Measurements from ENCODE around the gene PRKN. TPM values are rescaled to one million over a fixed set of nuclear protein-coding genes. Genes with fewer than 3 reads are reported as not detected.

The PRKN gene
- total RNA-seq, 1 donor from 2014 or later: 5.7 TPM

- H3K27me3 Mint-ChIP-seq (ENCODE audit: low read depth): no peaks in the 10 kb centered on the region
- no peak for DNase-seq (ENCODE audit: low spot score)
- peaks cover 4% of the 10 kb centered on the region for H3K36me3 Mint-ChIP-seq (ENCODE audit: low read depth)
- peaks cover 23% of the 10 kb centered on the region for H3K4me1 Mint-ChIP-seq (ENCODE audit: low read depth)
- H3K9me3 Mint-ChIP-seq (ENCODE audit: low read depth): peaks cover 11% of the 10 kb centered on the region
- TF ChIP-seq, protein P1, sequence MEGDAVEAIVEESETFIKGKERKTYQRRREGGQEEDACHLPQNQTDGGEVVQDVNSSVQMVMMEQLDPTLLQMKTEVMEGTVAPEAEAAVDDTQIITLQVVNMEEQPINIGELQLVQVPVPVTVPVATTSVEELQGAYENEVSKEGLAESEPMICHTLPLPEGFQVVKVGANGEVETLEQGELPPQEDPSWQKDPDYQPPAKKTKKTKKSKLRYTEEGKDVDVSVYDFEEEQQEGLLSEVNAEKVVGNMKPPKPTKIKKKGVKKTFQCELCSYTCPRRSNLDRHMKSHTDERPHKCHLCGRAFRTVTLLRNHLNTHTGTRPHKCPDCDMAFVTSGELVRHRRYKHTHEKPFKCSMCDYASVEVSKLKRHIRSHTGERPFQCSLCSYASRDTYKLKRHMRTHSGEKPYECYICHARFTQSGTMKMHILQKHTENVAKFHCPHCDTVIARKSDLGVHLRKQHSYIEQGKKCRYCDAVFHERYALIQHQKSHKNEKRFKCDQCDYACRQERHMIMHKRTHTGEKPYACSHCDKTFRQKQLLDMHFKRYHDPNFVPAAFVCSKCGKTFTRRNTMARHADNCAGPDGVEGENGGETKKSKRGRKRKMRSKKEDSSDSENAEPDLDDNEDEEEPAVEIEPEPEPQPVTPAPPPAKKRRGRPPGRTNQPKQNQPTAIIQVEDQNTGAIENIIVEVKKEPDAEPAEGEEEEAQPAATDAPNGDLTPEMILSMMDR (IDR thresholded peaks at IDR 0.05): no peak
- no peak overlapping the region for H3K4me3 Mint-ChIP-seq (ENCODE audit: unreplicated experiment)
- no peak overlapping the region for H3K27ac Mint-ChIP-seq (ENCODE audit: unreplicated experiment)
Measured at GRCh38 chr6:161462148-161462547, 1265.4 kb downstream of the PRKN start.

DNA sequence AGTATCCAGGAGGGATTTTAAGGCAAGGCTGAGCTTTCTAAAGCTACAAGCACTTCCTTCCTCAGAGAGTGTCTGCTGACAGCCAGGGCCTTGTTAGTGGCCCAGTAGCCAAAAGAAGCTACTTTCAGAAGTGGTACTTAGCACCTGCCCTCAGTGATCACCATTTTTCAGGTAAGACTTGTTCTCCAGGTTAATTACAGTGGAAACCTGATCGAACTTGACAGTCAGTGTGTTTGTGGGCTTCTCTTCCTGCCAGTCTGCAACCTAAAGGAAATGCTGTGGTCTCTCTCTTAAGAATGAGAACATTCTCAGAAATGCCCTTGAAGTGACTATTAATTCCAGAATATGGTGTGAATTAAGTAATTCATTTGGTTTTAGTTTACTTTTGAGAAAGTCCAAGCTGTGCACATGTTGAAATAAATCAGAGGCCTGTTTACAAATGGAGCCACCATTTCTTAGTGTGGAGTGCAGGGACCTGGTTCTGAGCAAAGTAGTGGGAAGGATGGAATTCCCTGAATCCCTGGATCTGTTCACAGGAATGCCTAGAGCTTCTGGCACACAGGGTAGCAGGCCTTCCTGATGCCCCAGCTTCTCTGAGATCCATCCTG lies 1268.5 kb downstream of the PRKN start:
- H3K27ac Mint-ChIP-seq (ENCODE audit: unreplicated experiment): no peak overlapping the region
- H3K9me3 Mint-ChIP-seq (ENCODE audit: low read depth): peaks cover 7% of the 10 kb centered on the region
- no peaks in the 10 kb centered on the region for H3K36me3 Mint-ChIP-seq (ENCODE audit: low read depth)
- no peak for DNase-seq (ENCODE audit: low spot score)
- H3K27me3 Mint-ChIP-seq (ENCODE audit: low read depth): no peaks in the 10 kb centered on the region
- peaks cover 27% of the 10 kb centered on the region for H3K4me1 Mint-ChIP-seq (ENCODE audit: low read depth)
- no peak overlapping the region for H3K4me3 Mint-ChIP-seq (ENCODE audit: unreplicated experiment)
- TF ChIP-seq, protein P1 (IDR thresholded peaks at IDR 0.05): no peak

DNA sequence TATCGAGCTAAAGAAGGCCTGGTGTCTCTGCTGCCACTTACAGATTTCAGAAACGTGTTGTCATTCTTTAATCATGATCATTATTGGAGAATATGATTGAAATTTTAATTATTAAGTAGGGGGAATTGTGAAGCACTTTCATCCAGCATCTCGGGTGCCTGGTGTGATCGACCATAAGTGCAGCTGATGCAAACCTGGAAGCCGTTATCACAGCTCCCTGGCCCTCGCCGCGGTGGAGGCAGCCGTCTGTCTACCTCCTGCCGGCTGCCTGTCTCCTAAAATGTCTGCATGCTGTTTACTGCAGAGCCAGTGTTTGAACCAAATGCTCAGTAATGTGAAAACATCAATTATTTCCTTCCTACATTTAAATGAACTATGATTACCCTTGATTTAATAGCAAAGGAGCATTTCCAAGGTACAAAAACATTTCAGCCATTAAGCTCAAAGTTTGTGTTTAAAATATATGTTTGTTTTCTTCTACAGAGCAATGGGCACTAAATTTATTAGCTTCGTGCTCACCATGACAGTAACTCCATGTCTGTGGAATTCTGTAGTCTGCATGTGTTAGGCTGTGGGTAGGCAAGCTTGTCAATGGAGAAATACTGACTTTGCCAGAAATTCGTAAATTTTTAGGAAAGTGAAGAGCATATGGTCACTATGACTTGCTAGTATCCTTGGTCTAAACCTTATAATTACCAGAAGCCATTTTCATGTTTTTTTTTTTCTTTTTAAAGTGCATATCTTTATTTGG lies 1269.2 kb downstream of the PRKN start:
- H3K4me3 Mint-ChIP-seq (ENCODE audit: unreplicated experiment): no peak overlapping the region
- H3K36me3 Mint-ChIP-seq (ENCODE audit: low read depth): no peaks in the 10 kb centered on the region
- no peaks in the 10 kb centered on the region for H3K27me3 Mint-ChIP-seq (ENCODE audit: low read depth)
- H3K9me3 Mint-ChIP-seq (ENCODE audit: low read depth): peaks cover 7% of the 10 kb centered on the region
- no peak for DNase-seq (ENCODE audit: low spot score)
- H3K27ac Mint-ChIP-seq (ENCODE audit: unreplicated experiment): no peak overlapping the region
- peaks cover 27% of the 10 kb centered on the region for H3K4me1 Mint-ChIP-seq (ENCODE audit: low read depth)
- TF ChIP-seq, protein P1 (IDR thresholded peaks at IDR 0.05): no peak

DNA sequence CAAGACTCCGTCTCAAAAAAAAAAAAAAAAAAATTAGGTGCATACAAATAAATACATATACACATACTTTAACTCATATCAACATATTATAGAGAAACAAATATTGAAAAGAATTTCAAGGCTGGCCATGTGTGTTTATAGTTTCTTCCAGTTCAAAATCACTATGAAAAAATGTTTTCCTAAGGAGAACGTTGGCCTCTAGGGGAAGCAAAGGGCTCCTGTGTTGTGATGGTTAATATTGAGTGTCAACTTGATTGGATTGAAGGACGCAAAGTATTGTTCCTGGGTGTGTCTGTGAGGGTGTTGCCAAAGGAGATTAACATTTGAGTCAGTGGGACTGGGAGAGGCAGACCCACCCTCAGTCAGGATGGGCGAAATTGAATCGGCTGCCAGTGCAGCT lies 1271.7 kb downstream of the PRKN start:
- Mint-ChIP-seq H3K27ac (ENCODE audit: unreplicated experiment) (no peak overlapping the region), H3K36me3 (ENCODE audit: low read depth) (no peaks in the 10 kb centered on the region), H3K27me3 (ENCODE audit: low read depth) (no peaks in the 10 kb centered on the region), H3K4me3 (ENCODE audit: unreplicated experiment) (no peak overlapping the region), H3K4me1 (ENCODE audit: low read depth) (peaks cover 15% of the 10 kb centered on the region), H3K9me3 (ENCODE audit: low read depth) (peaks cover 3% of the 10 kb centered on the region)
- DNase-seq (ENCODE audit: low spot score): no peak
- TF ChIP-seq, protein P1 (IDR thresholded peaks at IDR 0.05): no peak

DNA sequence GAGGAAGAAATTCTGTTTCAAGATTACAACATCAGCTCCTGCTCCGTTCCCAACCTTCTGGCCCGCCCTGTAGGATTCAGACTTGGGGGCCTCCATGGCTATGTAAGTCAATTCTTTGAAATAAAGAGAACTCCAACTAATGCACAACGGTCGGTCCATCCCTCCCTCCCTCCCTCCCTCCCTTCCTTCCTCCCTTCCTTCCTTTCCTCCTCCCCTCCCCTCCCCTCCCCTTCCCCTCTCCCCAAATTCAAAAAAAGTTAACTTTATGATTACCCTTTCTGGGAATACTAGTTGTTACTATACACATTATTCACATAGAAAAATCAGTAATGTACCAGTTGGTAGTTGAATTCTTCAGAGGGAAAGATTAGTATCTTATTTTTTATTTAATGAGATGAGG lies 1274.0 kb downstream of the PRKN start:
- Mint-ChIP-seq H3K4me1 (ENCODE audit: low read depth) (peaks cover 19% of the 10 kb centered on the region), H3K4me3 (ENCODE audit: unreplicated experiment) (no peak overlapping the region), H3K27me3 (ENCODE audit: low read depth) (no peaks in the 10 kb centered on the region), H3K36me3 (ENCODE audit: low read depth) (no peaks in the 10 kb centered on the region), H3K9me3 (ENCODE audit: low read depth) (peaks cover 3% of the 10 kb centered on the region), H3K27ac (ENCODE audit: unreplicated experiment) (no peak overlapping the region)
- TF ChIP-seq, protein P1 (IDR thresholded peaks at IDR 0.05): no peak
- no peak for DNase-seq (ENCODE audit: low spot score)
